Stimulated activated CD4-positive, alpha-beta T cell treated with anti-CD3 and anti-CD28 coated beads, Interleukin-4, amount 100 ng/mL, for 48 hours (primary cell): Measurements from ENCODE around the gene FAM72A.
"Not testable (repeated sequence)": the region's sequence is repeated elsewhere in the genome, so short reads cannot be mapped to it uniquely, and the experiment has no call there.

Source experiments
- DNase-seq, 2 donors: peaks; one replicate each; pipeline ENCODE4 v3.0.0-alpha.2; 2020; ENCODE audit warnings: low read depth in 2 of 2

The FAM72A gene

DNA sequence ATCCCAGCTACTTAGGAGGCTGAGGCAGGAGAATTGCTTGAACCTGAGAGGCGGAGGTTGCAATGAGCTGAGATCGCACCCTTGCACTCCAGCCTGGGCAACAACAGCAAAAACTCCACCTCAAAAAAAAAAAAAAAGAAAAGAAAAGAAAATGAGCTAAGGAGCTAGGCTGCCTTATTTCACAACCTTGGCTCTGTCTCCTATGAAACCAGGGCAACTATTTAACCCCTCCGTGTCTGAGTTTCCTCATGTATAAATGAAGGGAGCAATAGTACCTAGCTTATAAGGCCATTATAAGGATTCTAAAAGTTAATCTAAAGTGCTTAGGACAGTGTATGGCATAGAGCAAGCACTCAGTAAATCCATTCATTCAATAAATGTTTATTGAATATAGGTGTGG lies 32.8 kb downstream of the FAM72A start:
- not testable (repeated sequence) for DNase-seq

DNA sequence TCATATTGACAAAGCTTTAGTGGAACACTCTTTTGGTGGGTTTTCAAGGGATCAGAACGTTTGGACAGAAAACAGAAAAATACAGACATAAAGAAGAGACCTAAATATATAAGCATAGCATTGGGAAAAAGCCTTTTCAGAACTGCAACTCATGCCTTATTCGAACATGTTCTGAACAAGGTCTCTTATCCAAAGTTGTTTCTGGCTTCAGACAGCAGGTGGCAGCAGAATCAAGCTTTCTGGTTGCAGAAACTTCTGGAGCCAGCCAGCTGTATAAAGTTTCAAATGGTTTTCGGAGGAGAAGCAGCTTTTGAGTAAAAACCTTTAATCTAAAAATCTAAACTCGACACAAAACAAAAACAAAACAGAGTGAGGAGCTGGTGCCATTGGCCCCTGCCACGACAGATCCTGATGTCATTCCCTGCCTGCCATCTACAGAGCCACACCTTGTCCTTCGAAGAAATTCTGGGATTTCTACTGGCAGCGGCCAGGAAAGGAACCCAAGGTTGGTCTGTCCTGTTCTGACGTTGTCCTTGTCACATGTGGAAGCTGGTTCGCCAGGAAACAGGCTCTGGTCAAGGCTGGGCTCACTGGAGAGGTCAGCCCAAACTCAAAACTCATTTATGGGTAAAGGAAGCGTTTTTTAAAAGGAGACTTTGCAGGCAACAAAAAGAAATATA lies 35.1 kb downstream of the FAM72A start:
- not testable (repeated sequence) for DNase-seq

DNA sequence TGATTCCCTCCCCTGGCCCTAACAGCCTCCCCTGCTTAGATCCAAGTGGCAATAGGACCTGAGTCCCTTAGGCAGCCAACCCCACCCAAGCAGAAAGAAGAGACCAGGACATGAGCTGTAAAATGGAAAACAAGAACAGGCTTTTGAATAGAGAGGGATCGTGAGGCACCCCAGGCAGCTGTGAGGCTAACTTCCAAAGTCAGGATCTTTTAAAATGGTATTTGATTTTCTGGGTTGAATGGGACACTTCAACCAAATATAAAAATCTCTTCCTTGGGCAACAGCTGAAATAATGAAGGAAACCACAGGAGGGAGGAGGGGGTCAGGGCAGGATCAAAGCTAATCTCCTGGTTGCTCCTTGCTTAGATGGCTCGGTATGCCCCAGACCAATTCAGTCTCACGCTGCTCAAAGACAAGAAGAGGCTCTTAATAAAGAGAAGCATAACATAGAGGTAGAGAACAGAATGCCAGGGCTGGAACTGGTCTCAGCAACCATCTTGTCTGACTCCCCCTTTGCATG lies 56.8 kb downstream of the FAM72A start:
- DNase-seq: no peak

DNA sequence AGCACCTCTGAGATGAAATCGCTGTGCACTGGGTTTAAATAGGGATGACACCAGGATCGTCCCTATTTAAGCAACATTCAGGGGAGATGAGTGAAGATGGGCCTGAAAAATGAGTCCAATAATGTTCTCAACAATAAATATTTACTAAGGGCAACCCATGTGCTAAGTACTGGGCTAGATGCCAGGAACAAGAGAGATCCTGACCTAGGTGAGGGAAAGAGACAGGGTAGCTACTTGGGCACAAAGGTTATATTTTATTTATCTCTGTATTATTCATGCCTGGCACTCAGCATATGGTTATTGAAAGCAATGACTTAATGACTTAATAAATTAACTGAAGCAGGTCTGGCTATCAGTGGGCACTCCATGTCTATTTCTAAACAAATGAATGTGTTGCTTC lies 58.0 kb downstream of the FAM72A start:
- no peak for DNase-seq

DNA sequence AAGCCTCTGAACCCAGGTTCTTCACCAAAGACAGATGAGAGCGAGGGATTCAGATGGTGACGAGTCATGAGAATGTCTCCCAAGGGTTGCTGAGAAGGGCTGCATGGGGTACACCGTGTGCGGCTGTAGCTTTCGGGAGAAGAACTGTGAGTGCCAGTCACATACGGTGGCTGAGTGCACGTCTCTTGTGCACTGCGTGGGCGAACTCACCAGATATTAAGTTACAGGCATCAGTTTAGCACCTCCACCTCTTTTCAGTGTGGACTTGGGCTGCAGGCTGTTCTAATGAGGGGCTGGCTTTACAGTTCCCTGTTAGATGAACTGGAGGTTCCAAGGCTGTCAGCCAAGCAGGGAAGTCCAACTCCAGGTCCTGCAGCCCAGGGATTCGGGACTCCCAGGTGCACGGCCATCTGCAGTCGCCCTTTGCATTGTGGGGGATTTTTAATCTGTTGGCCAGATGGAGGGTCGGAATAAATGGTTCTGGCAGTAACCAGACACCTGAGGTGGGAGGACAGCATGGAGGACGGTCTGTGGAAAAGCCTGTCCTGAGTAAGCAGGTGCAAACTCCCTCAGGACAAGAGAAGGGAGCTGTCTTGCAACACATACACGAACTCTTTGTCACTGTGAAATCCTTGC lies 59.0 kb downstream of the FAM72A start:
- DNase-seq: no peak

DNA sequence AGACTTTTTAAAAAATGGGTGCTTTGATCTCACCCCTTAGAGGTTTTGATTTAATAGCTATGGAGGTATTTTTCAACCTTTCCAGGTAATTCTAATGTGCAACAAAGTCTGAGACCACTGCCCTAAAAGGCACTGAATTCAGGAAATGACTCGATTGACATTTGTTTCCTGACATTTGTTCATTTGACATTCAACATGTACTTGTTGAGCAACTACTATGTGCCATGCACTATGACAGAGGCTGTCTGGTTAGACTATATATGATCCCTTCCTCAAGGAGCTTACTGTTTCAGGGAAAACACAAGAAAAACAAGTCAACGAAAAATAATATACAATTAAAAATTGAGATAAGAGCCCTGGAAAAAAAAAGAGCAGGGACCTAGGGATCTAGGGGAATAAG lies 59.9 kb downstream of the FAM72A start:
- DNase-seq: no peak

DNA sequence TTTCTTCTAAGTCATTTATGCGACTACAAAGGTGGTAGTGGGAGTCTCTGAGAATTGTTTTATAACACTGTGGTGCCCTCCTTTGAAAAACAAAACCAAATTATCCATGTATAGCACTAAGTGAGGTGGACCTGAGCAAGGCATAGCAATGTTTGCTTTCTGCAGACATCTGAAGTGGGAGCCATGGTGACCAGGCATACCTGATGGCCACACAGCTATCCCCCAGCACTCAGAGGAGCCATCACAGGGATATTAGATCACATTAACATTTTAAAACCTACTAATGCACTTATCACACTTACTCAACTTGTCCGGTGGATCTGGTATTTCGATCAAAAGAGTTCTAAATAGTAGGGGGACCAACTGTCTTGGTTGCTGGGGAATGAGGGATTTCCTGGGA lies 60.6 kb downstream of the FAM72A start:
- DNase-seq: no peak

DNA sequence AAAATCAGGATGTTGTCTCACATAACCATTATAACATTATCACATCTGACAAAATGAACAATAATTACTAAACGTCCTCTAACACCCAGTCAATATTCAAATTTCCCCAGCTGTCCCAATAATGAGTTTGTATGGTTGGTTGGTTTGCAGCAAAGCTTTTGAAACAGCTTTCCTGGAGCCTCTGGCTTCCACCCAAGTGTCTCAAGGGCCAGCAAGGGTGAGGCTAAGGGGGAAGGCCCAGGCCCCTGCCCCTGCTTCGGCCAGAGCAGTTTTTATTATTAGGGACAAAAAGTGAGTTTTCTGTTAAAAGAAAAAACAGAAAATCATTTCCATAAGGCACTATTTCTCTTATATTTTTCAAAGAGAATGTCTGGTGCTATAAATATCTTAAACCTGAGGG lies 66.4 kb downstream of the FAM72A start:
- DNase-seq: no peak
